Suppressor macrophage (primary cell): ENCODE results near the gene C6orf136.

Source experiments
- DNase-seq, 4 experiments: peaks; one replicate each; pipeline ENCODE4 v3.0.0-alpha.2; 2020 to 2022
- total RNA-seq, 17 experiments: gene quantifications; one replicate each; lab custom pipeline; 2026; ENCODE audit warnings: mixed read lengths in 6 of 17, inconsistent platforms in 3 of 17; lab: John Stamatoyannopoulos, UW

The C6orf136 gene, protein sequence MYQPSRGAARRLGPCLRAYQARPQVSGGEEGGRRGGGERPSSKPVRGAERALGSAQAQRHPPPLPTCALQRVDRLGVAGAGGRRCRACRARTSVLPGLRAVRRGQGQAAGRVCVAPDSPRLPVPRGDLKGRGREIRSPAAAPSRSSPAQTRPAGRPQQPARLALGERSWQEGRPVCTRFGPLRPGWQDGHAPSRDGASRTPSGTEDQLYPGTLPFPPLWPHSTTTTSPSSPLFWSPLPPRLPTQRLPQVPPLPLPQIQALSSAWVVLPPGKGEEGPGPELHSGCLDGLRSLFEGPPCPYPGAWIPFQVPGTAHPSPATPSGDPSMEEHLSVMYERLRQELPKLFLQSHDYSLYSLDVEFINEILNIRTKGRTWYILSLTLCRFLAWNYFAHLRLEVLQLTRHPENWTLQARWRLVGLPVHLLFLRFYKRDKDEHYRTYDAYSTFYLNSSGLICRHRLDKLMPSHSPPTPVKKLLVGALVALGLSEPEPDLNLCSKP
- total RNA-seq = 1.0 to 7.3 (median 3.3) reads per million in 17 experiments

DNA sequence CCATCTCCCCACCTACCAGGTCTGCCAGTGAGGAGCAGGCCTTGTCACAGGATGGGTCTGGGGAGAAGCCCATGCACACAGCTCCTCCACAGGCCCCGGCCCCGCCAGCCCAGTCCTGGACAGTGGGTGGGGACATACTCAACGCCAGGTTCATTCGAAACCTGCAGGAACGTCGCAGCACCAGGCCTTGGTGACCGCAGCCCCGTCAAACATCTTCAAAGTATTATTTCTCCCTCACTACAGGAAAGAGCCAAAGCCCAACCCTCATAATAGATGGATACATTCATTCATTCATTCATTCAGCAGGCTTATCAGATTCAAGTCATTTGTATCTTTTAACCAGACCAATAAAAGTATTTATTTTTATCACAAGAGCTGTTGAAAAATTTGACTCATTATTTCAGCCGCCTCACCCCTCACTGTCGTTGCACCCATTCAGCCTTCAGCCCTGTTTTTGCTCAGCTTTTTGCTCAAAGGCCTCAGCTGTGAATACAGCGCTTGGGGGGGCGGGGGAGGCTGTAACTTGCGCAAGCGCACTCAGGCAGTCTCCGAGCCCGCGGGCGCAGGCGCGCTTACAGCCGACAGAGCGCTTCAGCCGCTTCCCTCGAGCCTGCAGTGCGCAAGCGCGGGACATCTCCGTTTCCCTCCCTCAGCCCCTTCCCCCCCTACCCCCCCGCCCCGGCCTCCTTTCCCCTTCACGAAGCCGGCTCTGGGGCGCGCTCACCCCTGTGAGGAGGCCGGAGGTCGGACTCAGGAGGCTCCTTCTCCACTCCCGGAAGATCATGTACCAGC is at the start of gene C6orf136:
Gene C6orf136 (plus strand): TSS at position 684 of the 792 bp plus-strand sequence. CDS start 99 bp downstream, at position 783.
- DNase-seq = peak; percentile 94 to 98 (median 96)

DNA sequence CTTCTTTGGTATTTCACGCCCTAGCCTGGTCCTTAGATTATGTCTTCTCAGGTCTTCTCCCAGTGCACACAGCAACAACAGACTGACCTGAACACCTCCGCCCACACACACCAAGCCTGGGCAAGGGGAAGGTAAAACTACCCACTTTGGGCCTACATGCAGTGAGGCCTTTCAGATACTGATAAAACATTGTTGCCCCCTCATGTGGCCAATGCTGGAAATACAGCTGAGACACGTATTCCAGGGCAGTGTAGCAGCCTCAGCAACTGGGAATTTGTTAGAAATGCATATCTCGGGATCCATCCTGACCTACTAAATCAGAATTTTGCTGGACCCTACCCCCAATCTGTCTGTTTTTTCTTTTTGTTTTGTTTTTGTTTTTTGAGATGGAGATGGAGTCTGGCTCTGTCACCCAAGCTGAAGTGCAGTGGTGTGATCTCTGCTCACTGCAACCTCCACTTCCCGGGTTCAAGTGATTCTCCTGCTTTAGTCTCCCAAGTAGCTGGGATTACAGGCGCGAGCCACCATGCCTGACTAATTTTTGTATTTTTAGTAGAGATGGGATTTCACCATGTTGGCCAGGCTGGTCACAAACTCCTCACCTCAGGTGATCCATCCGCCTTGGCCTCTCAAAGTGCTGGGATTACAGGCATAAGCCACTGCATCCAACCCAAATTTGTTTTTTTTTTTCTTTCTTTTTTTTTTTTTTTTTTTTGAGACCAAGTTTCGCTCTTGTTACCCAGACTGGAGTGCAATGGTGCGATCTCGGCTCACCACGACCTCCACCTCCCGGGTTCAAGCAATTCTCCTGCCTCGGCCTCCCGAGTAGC is 49.4 kb upstream of the C6orf136 start:
- peak; percentile 83 to 89 (median 86) for DNase-seq

DNA sequence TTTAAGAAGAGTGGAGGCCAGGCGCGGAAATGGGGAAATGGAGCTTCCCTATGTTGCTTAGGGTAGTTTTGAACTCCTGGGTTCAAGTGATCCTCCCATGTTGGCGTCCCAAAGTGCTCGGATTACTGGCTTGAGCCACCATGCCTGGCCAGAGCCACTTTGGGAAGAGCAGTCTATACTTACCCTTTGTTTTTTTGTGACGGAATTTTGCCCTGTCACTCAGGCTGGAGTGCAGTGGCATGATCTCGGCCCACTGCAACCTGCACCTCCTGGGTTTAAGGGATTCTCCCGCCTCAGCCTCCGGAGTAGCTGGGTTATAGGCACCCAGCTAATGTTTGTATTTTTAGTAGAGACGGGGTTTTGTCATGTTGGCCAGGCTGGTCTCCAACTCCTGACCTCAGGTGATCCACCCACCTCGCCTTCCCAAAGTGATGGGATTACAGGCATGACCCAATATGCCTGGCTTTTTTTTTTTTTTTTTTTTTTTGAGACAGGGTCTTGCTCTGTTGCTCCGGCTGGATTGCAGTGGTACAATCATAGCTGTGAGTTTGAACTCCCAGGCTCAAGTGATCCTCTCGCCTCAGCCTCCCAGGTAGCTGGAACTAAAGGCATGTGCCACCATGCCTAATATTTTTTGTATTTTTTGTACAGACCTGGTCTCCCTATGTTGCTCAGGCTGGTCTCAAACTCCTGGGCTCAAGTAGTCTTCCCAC is 47.9 kb upstream of the C6orf136 start:
- DNase-seq = no peak

DNA sequence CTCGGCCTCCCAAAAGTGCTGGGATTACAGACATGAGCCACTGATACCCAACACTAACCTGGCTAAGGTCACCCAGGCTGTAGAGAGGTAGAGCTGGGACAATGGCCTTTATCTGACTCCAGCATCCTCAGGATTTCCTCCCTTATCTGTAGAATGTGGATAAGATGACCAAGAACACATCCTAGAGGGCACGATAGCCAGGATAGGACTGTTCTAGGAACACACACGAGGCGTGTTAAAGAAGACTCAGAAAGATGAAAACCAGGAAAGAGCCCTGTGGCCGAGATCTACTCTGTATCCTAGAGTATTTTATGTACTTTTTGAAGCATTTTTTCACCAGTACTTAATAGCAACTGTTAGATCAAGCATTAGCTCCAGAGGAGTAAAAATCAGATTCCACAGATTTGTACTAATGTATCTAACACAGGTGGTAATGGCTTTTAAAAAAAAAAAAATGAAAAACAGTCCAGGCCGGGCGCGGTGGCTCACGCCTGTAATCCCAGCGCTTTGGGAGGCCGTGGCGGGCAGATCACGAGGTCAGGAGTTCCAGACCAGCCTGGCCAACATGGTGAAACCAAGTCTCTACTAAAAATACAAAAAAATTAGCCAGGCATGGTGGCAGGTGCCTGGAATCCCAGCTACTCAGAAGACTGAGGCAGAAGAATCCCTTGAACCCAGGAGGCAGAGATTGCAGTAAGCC is 47.2 kb upstream of the C6orf136 start:
- DNase-seq = no peak

DNA sequence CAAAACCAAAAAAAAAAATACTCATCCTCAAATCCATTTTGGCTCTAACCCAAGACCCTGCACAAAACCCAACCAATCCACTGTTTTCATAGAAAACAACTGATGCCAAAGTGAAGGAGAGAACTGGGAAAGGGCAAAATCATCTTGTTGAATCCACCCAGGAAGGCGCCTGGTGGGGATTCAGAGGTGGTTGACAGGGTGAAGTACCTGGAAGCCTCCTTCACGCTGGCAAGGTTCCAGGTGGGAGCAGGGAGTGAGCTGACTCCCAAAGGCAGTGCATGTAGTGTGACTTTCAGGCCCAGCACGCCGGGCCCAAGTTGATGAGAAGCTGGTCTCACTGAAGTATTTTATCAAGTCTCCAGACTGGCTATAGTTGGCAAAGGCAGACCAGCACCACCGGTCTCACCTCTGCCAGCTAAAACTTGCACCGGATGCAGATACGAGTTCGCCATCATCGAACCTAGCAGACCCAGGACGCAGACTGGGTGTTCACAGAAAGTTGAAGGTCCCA is 46.4 kb upstream of the C6orf136 start:
- DNase-seq = no peak

DNA sequence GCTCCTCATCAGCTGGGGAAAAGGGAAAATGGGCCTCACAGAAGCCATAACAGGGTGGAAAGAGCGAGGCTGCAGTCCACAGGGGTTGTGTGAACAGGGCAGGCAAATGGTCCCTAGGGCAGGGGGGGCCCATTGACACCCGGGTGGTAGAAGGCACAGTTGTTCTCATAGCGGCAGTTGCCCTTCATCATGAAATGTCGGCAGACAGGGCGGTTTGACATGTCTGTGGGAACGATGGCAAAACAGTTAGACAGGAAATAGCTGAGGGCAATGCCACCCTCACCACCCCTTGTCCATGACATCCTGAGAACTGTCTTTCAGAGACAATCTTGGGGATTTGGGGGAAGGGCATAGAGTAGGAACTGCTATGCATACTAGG is 45.5 kb upstream of the C6orf136 start:
- no peak for DNase-seq

DNA sequence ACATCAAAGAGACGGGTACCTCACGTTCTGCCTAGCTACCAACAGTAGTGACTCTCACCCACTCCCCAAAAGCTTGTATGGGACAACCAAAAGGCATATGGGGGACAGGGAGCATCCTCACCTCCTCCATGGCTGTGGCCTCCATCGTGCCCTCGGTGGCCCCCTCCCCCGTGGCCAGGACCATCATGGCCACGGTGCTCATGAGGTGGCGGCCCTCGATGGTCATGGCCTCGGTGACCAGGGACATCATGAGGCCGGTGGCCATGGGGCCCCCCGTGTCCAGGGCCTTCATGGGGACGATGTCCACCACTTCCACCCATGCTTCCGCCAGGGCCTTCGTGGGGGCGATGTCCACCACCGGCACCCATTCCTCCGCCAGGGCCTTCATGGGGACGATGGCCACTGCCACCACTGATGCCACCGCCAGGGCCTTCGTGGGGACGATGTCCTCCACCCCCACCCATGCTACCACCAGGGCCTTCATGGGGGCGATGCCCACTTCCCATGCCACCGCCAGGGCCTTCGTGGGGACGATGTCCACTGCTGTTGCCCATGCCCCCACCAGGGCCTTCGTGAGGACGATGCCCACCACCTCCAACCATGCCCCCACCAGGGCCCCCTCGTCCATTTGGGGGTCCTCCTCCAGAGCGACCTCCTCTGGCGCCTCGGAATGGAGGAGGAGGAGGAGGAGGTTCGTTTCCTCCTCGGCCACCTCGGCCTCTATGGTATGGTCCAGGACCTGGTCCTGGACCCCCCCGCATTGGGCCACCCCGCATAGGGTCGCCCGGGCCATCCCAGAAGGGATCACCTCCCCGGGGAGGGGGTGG is 44.9 kb upstream of the C6orf136 start:
- no peak for DNase-seq

DNA sequence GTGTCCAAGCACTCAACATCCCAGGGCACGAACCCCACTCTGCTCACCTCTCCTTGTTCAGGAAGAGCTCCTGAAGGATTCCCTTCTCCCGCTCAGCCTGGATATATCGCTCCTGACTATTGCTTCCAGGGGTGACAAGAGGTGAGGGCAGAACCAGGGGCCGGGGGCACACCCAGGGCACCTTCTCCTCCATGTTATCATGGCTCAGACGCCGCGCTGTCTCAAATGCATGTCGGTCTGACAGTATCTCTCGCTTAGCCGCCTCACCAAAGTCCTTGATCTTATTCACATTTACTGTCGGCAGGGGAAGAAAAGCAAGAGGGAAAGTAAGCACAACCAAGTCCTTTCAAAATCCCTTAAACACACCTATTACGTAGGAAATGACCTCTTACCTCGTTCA is 43.0 kb upstream of the C6orf136 start:
- no peak for DNase-seq

DNA sequence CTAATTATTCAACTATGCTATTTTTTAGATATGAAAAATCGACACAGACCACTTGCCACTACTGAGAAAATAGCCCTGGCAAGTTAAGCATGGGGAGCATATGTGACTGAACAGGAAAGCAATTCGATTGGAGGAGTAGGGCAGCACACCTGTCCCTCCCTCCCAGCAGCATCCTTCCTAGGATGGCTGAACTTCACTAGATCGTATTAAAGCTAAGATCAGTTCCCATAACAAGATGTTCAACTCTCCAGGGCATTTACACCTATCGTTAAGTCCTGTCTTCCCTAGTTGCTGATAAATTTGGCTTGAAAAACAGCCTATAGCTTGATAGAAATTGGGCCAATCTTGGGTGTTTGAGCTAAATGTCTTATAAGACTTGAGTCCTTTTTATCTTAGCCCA is 36.9 kb upstream of the C6orf136 start:
- no peak for DNase-seq

DNA sequence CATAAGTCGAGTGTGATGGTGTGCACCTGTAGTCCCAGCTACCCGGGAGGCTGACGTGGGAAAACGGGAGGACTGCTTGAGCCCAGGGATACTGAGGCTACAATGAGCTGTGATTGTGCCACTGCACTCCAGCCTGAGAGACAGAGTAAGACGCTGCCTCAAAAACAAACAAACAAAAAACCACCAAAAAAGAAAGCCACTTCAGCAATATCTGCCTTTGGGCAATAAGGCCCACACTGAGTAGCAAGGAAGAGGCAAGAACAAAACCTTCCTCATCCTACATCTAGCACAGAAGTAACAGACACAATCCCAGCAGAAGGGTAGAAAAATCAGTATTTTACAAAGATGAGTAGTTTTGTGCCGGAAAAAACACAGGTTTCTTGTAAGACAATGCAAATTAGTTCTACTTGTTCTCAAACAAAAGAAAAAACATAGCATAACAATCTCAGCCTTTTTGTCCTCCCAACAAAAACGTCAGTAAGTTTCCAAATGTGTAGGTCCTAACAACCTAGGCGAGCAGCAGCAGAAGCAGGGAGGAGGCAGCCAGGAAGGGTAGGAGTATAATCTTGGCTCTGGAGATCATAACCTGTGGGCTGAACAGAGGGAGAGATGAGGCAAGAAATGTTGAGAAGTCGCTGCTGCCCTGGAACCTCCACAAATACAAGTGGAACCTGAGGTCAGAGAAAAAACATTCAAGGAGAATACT is 35.6 kb upstream of the C6orf136 start:
- DNase-seq = no peak

DNA sequence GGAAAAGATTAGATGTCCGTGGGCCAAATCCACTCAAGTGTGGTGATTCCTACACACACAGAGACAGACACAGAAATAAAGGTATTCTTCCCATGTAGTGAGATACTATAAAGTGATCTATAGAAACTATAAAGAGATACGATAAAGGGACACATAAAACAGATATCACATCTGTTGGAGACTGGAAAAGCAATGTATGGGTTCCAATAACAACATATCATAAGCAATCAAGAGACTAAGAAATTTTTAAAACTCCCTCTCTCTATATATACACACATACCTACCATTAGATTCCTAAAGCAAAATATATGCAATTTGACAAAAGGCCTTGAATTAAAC is 35.1 kb upstream of the C6orf136 start:
- DNase-seq = no peak

DNA sequence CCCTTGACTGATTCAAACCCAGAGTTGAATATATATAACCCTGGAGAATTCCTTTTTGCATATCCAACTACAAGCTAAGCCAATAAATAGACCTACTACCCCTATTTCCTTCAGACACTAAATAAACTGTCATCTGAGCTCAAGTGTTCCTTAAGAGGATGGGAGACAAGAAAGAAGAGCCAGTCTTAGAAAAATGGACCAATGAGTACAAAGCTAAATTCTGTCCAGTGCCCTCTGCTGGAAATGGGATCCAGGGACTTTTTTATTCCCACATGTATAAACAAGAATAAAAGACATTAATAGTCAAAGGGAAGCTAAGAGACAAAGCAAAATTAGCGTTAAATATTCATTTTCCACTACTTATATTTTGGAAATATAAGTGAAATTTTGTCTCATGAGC is 34.7 kb upstream of the C6orf136 start:
- DNase-seq = peak in 1 of 4 experiments; percentile 23

DNA sequence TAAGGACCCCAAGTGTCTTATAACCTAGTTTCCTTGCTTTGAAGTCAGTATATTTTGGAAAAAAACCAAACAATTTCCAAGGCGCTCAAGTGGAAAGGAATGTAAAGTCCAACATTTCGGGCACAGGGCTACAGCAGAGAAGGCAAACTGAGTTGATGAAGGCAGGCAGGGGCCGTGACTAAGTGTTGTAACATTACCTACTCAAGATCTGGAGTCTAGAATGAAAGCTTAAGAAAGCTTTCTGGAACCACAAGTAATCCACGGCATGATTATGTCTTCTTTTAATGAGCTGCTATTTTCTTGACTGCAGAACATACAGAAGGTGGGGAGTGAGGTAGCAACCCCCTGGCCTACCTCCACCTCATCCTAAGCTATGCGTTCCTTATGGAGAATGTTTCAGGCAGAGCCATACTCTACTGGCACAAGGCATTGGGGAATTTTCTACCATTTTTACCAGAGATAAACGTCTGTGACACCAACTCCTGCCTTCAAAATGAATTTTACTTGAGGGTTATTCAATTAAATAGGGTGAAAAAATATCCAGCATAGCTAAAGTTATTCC is 34.2 kb upstream of the C6orf136 start:
- DNase-seq = no peak

DNA sequence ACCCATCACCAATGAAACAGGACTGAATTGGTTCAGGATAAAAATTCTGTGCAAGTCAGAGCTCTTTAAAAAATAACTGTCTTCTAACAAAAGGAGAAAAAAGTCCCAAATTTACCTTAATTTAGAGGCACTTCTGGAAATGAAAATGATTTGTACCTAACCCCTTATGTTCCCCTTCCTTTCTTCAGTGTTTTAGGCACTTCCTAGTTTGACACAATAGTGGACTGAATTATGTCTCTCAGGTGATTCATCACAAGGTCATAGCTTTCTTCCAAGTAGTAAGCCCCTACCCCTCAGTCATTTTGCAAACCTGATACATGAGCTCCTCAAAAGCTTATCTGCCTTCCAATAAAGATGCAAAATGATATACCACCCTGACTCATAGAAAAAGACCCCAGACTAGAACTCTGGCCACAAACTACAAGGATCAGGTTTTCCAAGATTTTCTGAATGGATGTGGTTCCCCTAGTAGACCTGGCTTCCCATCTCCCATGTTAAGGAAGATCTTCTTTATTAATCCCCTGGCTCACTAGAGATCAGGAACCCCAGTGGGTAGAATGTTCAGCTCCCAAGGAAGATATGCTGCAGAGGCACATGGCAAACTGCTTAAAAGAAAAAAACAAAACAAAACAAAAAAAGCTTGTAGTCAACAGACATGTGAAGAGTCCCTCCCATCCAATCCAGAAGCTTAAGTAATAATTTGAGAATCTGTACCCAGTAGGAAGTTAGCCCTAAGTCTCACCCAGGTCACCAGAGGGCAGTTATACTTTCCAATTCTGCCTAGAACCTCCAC is 33.5 kb upstream of the C6orf136 start:
- no peak for DNase-seq

DNA sequence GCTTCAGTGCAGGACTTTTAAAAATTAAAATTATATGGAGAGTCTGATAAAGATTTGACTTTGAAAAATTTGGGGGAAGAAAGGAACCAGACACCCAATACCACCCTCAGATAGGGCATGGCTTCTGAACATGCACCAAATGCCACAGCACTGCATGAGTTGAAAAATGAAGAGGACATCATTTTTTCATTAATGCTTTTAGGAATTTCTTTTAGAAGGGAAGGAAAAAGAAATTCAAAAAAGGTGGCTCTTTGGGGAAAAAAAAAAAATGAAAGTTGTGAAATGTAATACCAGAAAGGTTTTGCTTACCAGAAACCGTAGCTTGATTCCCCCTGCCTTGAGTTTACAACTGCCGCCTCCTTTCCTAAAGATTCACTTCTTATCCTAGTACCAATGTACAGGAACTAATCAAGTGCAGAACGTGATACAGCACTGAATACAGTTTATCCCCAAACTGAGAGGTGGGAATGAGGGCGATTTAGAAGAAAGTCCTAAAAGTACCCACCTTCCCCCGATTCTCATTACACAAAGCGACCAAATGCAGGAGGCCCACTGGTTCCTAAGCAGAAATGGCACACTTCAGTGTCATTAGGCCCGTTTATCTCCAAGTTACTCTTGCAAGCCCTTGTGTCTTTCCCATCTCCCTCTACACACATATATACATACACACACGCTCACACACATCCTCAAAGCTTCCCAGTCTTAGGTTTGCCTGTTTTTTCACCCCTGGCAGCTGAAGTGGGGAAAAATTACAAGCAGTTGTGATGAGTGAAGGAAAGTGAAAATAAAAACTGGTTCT is 32.7 kb upstream of the C6orf136 start:
- no peak for DNase-seq

DNA sequence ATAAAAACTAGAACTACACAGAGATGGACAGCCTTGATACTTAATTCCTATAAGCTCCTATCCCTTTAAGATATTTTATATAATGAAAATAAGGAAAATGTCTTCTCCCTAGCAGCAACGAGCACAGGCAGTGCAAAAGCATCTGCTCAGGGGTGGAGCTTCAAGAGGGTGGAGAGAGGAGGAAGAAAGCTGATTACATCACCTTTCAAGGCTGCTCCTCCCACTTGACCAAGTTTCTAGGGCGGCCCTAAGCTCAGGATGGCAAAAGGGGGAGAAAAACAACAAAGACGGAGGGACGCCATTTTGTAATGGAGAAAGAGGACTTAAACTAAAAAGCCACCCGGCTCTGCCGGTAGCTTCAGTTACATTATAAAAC is 32.1 kb upstream of the C6orf136 start:
- peak; percentile 93 to 99 (median 96) for DNase-seq

DNA sequence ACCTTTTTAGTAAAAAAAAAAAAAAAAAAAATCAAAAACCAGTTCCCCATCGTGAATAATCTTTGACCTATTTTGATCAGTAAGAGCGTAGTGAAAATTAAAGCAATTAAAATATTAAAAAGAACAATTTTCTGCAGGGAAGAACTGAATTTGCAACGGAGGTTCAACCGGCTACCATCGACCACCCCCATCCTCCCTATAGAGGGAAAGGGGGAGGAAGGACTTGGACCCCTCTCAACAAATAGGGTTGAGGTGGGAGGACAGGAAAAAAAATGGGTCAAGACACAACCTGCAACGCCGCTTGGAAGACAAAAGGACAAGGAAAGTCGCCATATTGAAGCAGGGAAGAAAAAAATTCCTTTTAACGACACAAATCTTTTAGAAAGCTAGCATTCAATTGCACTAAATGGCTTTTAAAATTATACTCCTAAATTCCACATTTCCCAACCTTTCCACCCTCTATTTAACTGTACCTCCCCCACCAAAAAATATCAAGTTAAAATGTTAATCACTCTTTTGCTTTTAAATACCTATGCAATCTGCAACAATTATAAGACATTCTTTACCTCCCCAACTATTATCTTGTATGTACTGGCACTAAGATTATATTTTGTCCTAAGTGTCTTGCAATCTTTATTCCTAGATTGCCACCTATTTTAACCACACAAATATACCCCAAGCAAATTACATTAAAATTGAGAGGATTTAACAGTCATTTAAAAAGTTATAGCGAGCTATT is 31.5 kb upstream of the C6orf136 start:
- DNase-seq = peak; percentile 63 to 81 (median 75)
